Natural killer cell (primary cell): ENCODE results near the gene RPL22. TPM values are rescaled to one million over a fixed set of nuclear protein-coding genes. Genes with fewer than 3 reads are reported as not detected.

Experiments
- ATAC-seq, 3 donors: fragments of 150-1000 bp in 2 of 3; fragments of 200-7000 bp in 1 of 3; cut with Tn5 transposase; 1 replicate in 1 of 3; 2 replicates in 2 of 3; pipeline ENCODE4 v1.10.0; 2021; ENCODE audit warnings: mild to moderate bottlenecking in 2 of 3, moderate library complexity in 2 of 3
- DNase-seq, 2 donors: peaks; one replicate each; pipeline versions ENCODE4 v3.0.0 to v3.0.0-alpha.2; 2013 to 2021; ENCODE audit warnings: mixed read lengths in 1 of 2
- H3K27ac ChIP-seq: one replicate; pipeline ENCODE4 v1.5.1; 2013; ENCODE audit warnings: mild to moderate bottlenecking, low read length
- H3K27me3 ChIP-seq: one replicate; pipeline ENCODE4 v1.6.1; 2013; ENCODE audit warnings: low read length; ENCODE audit not compliant: control insufficient read depth, insufficient read depth
- H3K36me3 ChIP-seq: one replicate; pipeline ENCODE4 v1.6.1; 2013; ENCODE audit warnings: low read length; ENCODE audit not compliant: control insufficient read depth, insufficient read depth
- H3K4me1 ChIP-seq: one replicate; pipeline ENCODE4 v1.6.1; 2013; ENCODE audit warnings: low read length; ENCODE audit not compliant: control insufficient read depth, insufficient read depth
- H3K4me3 ChIP-seq: one replicate; pipeline ENCODE4 v1.5.1; 2013; ENCODE audit warnings: low read length
- H3K9me3 ChIP-seq: one replicate; pipeline ENCODE4 v1.6.1; 2013; ENCODE audit warnings: low read length; ENCODE audit not compliant: control insufficient read depth, insufficient read depth
- H3K27ac Mint-ChIP-seq, 2 donors: one replicate each; pipeline ENCODE4 v1.8.0; 2022; ENCODE audit warnings: mild to moderate bottlenecking in 2 of 2, mixed read lengths in 2 of 2, moderate library complexity in 1 of 2
- H3K27me3 Mint-ChIP-seq, 2 donors: one replicate each; pipeline ENCODE4 v1.8.0; 2022; ENCODE audit warnings: low read depth in 2 of 2, mixed read lengths in 2 of 2
- H3K36me3 Mint-ChIP-seq: one replicate; pipeline ENCODE4 v1.8.0; 2022; ENCODE audit warnings: mixed read lengths
- H3K4me1 Mint-ChIP-seq, 2 donors: one replicate each; pipeline ENCODE4 v1.8.0; 2022; ENCODE audit warnings: mixed read lengths in 2 of 2
- H3K4me3 Mint-ChIP-seq: one replicate; pipeline ENCODE4 v1.8.0; 2022; ENCODE audit warnings: mild to moderate bottlenecking, moderate library complexity, mixed read lengths
- H3K9me3 Mint-ChIP-seq, 2 donors: one replicate each; pipeline ENCODE4 v1.8.0; 2022; ENCODE audit warnings: mixed read lengths in 2 of 2
- CTCF ChIP-seq: fragments of 200-600 bp; IDR thresholded peaks from one replicate; pipeline ENCODE4 v1.8.0; 2022; ENCODE audit warnings: antibody characterized with exemption
- WGBS: methylation state at CpG from one replicate; pipeline ENCODE4 v1.1.7; 2013; ENCODE audit warnings: missing lambda C conversion rate; ENCODE audit not compliant: insufficient coverage; 5-methylcytosine and 5-hydroxymethylcytosine counted together
- intact Hi-C: fragments of 100-400 bp; cut with micrococcal nuclease; formaldehyde crosslinking; loops from one replicate; pipeline ENCODE4 v1.14.2; 2022
- total RNA-seq, 4 donors: library from RNA; stranded (reverse); fragments of 120-200 nt in 1 of 4; gene quantifications; one replicate each; pipeline versions ENCODE4 v1.2.3 to v1.2.4, GENCODE V29; 2013 to 2022

Gene RPL22
- total RNA-seq, 3 donors from 2014 or later (not counting 1 experiment from before 2014, with no cell fraction given): 210 to 239 (median 228) TPM

GRCh38 chr1:6175411-6175828 is 24.0 kb downstream of the RPL22 start:
- Histone ChIP-seq H3K4me1 (peaks cover 8% of the 10 kb centered on the region), H3K27me3 (peaks cover 17% of the 10 kb centered on the region), H3K4me3 (no peak overlapping the region), H3K9me3 (no peaks in the 10 kb centered on the region), H3K27ac (no peak overlapping the region), H3K36me3 (no peaks in the 10 kb centered on the region)
- TF ChIP-seq CTCF: no peak
- Mint-ChIP-seq H3K4me1 (peaks cover 6 to 12% of the 10 kb centered on the region in 2 donors), H3K27ac (no peak overlapping the region), H3K36me3 (no peaks in the 10 kb centered on the region), H3K4me3 (no peak overlapping the region), H3K27me3 (peaks cover 16 to 27% of the 10 kb centered on the region in 2 donors), H3K9me3 (no peaks in the 10 kb centered on the region)
- WGBS: 81% methylated on average over 6 of the region's 6 CpGs
- DNase-seq (no peak), ATAC-seq (no peak)
- intact Hi-C loops: no loop called here

GRCh38 chr1:6174621-6175410 is 24.6 kb downstream of the RPL22 start:
- 96% methylated on average over 5 of the region's 5 CpGs for WGBS
- Histone ChIP-seq H3K27me3 (peaks cover 17% of the 10 kb centered on the region), H3K4me3 (no peak overlapping the region), H3K27ac (no peak overlapping the region), H3K4me1 (peaks cover 8% of the 10 kb centered on the region), H3K36me3 (no peaks in the 10 kb centered on the region), H3K9me3 (no peaks in the 10 kb centered on the region)
- no peak for TF ChIP-seq CTCF
- ATAC-seq (no peak), DNase-seq (no peak)
- H3K36me3 Mint-ChIP-seq: no peaks in the 10 kb centered on the region
- H3K27me3 Mint-ChIP-seq: peaks cover 16 to 27% of the 10 kb centered on the region in 2 donors
- intact Hi-C loops: no loop called here
- H3K4me3 Mint-ChIP-seq: no peak overlapping the region
- peaks cover 6 to 12% of the 10 kb centered on the region in 2 donors for H3K4me1 Mint-ChIP-seq
- no peak overlapping the region for H3K27ac Mint-ChIP-seq
- no peaks in the 10 kb centered on the region for H3K9me3 Mint-ChIP-seq

- Histone ChIP-seq H3K36me3 (no peaks in the 10 kb centered on the region), H3K4me3 (no peak overlapping the region), H3K9me3 (no peaks in the 10 kb centered on the region), H3K27me3 (peaks cover 5% of the 10 kb centered on the region), H3K27ac (no peak overlapping the region), H3K4me1 (no peaks in the 10 kb centered on the region)
- Mint-ChIP-seq H3K36me3 (no peaks in the 10 kb centered on the region), H3K9me3 (no peaks in the 10 kb centered on the region), H3K27me3 (peaks cover 9 to 13% of the 10 kb centered on the region in 2 donors), H3K27ac (no peak overlapping the region), H3K4me1 (peaks cover 3% of the 10 kb centered on the region in 2 donors), H3K4me3 (no peak overlapping the region)
- no peak for TF ChIP-seq CTCF
- DNase-seq (no peak), ATAC-seq (no peak)
- intact Hi-C loops: no loop called here
- 80% methylated on average over 10 of the region's 10 CpGs for WGBS
Measured at GRCh38 chr1:6172549-6172948, 26.8 kb downstream of the RPL22 start.
